NOMO-1 treated with DMSO at 0.1 percent for 48 hours (cell line): ENCODE data around the gene GALNT4.
A peak's percentile ranks its signal among the peaks of the same experiment; 100 is the strongest.

Experiments
- DNase-seq: peaks from one replicate; lab custom pipeline; 2025; ENCODE audit not compliant: unreplicated experiment; lab: John Stamatoyannopoulos, UW

Gene GALNT4

GRCh38 chr12:89524541-89525304 lies at the start of gene GALNT4:
TSS of gene GALNT4 (minus strand) at chr12:89524796. CDS start at chr12:89524549, 247 bp downstream.
- peak; percentile 84 for DNase-seq

- no peak for DNase-seq
These were observed 48.6 kb upstream of the GALNT4 start for GRCh38 chr12:89573051-89573810.

GRCh38 chr12:89571491-89572195 lies 47.0 kb upstream of the GALNT4 start:
- no peak for DNase-seq

GRCh38 chr12:89568484-89568883 lies 43.9 kb upstream of the GALNT4 start:
- peak; percentile 38 for DNase-seq

GRCh38 chr12:89567691-89568239 lies 43.2 kb upstream of the GALNT4 start:
- DNase-seq: no peak

GRCh38 chr12:89566615-89567014 lies 42.0 kb upstream of the GALNT4 start:
- no peak for DNase-seq

GRCh38 chr12:89565002-89565401 lies 40.4 kb upstream of the GALNT4 start:
- no peak for DNase-seq

GRCh38 chr12:89559753-89560152 lies 35.2 kb upstream of the GALNT4 start:
- no peak for DNase-seq

GRCh38 chr12:89556976-89557375 lies 32.4 kb upstream of the GALNT4 start:
- DNase-seq: no peak

GRCh38 chr12:89552376-89552775 lies 27.8 kb upstream of the GALNT4 start:
- DNase-seq: no peak

GRCh38 chr12:89551747-89552146 lies 27.2 kb upstream of the GALNT4 start:
- DNase-seq: no peak

GRCh38 chr12:89547101-89547500 lies 22.5 kb upstream of the GALNT4 start:
- DNase-seq: peak; percentile 12

GRCh38 chr12:89546151-89546550 lies 21.6 kb upstream of the GALNT4 start:
- DNase-seq: no peak

- no peak for DNase-seq
These were observed 20.1 kb upstream of the GALNT4 start for GRCh38 chr12:89544681-89545184.

- no peak for DNase-seq
These were observed 19.4 kb upstream of the GALNT4 start for GRCh38 chr12:89544022-89544421.

- peak; percentile 64 for DNase-seq
These were observed 18.5 kb upstream of the GALNT4 start for GRCh38 chr12:89542912-89543592.

GRCh38 chr12:89542236-89542635 lies 17.6 kb upstream of the GALNT4 start:
- no peak for DNase-seq

GRCh38 chr12:89540586-89540985 lies 16.0 kb upstream of the GALNT4 start:
- DNase-seq: no peak

- peak; percentile 73 for DNase-seq
These were observed 15.0 kb upstream of the GALNT4 start for GRCh38 chr12:89539426-89540223.

GRCh38 chr12:89538897-89539296 lies 14.3 kb upstream of the GALNT4 start:
- no peak for DNase-seq
